GM18517 (cell line): Measurements from ENCODE around the gene MICAL2.

Source experiments
- ATAC-seq: cut with Tn5 transposase; IDR thresholded peaks from one replicate; pipeline ENCODE4 v1.9.1; 2021; ENCODE audit warnings: mild to moderate bottlenecking, moderate library complexity; ENCODE audit not compliant: unreplicated experiment

The MICAL2 gene

GRCh38 chr11:12200991-12201985 is 90.9 kb downstream of the MICAL2 start:
- no peak for ATAC-seq

DNA sequence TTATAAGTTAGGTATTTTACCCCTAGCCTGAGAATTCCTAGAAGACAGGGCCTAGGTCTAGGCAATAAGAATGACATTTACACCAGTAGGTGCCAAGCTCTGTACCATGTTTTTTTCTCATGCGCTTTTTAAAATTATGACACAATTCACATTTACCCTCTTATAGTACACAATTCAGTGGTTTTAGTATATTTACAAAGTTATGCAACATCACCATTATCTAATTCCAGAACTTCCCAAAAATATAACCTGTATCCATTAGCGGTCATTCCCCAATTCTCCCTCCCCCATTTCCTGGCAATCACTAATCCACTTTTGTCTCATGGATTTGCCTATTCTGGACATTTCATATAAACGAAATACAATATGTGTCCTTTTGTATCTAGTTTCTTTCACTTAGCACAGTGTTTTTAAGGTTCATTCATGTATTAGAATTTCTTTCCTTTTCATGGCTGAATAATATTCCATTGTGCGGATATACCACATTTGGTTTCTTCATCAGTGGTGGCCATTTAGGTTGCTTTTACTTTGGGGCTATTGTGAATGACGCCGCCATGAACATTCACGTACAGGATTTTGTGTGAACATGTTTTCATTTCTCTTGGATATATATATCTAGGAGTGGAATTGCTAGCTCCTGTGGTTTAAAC is 92.4 kb downstream of the MICAL2 start:
- ATAC-seq = no peak

GRCh38 chr11:12204506-12204905 is 94.1 kb downstream of the MICAL2 start:
- no peak for ATAC-seq

GRCh38 chr11:12205330-12205729 is 94.9 kb downstream of the MICAL2 start:
- ATAC-seq = no peak

- no peak for ATAC-seq
Measured at GRCh38 chr11:12206529-12206928, 96.1 kb downstream of the MICAL2 start.

DNA sequence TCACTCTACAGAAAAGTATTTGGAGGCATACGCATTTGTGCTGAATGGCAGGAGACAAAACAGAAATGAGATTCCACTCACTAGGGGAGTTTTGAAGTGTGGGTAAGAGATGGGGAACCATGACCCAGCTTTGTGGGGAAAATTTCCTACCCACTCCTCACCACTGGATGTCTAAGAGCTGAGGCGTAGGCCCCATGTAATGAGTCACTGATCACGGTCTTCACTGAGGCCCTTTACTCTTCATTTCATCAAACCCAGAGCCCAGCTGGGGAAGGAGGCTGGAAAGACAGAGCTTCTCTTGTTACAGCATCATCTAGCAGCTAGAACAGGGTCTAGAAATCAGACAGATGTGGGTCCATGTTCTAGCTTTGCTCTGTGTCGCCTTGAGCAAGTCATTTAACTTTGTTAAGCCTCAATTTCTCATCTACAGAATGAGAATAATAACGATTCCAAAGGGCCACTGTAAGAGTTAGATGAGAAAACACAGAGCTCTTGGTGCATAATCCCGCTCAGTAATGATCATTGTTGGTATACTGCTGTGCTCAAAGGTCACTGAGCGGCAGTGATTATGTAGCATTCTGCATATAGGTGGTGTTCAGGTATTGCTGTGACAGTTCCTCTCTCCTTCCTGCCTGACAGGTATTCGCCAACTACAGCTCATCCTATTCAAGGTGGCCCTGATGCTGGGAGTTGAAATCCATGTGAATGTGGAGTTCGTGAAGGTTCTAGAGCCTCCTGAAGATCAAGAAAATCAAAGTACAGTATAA is 97.2 kb downstream of the MICAL2 start:
- no peak for ATAC-seq

GRCh38 chr11:12209096-12209495 is 98.7 kb downstream of the MICAL2 start:
- ATAC-seq = no peak

DNA sequence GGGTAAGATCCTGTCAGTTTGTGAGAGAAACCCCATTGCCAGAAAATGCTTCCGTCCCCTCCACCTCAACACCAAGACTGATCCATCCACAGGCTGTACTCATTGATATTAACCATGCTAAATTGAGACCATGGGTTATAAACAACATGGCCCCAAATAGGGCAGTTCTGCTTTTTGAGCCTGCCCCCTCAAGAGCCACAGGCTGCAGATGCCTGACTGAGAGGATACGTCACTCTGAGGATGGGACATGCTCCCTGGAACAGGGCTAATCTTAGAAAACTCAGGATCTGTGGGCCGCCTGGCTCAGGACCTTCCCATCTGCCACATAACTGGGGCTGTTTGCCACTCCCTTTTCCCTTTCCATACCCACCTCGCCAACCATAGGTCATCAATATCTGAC is 99.8 kb downstream of the MICAL2 start:
- no peak for ATAC-seq

DNA sequence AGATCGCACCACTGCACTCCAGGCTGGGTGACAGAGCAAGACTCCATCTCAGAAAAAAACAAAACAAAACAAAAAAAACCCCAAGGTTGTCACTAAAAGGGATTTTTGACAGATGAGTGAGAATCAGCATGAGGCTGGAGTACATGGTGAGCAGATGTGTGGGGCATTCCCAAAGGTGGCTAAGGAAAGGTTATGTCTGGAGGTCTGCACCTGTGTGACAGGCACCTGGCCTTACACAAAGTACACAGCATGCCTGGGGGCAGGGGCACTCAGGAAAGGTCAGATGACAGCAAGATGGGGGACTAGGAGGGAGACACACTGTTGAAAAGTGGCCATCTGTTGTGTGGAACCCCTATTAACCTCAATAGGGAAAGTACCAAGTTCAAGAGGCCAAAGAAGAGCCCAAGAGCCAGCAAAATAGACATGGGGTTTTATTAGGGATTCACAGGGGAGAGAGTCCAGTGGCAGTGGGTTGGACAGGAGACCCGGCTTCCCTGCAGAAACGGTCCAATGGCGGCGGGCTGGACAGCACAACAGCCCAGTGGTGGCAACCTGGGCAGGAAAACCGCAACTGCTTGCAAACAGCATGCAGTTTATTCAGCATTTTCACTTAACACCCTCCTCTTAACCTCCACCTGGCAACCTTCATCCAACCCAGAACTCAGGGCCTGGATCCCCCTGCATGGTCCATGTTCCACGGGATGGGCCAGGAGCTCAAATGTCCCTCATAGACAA is 101.1 kb downstream of the MICAL2 start:
- no peak for ATAC-seq

GRCh38 chr11:12212174-12212820 is 101.9 kb downstream of the MICAL2 start:
- ATAC-seq = no peak

DNA sequence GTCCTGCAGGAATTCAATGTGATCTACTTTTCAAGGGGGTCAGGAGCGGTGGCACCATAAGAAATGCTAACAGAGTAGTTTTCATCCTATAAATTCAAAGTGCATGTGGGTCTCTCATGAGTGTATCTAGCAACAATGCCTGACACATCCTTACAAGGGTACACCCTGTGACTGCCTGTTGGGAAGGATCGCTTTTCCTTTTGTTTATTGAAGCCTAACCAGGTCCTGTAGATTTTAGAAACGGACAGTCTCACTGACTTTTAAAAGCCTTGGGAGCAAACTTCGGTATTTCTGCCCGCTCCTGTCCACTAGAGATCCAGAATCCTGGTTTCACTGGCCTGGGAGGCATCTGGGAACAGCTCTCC is 102.4 kb downstream of the MICAL2 start:
- ATAC-seq = no peak

GRCh38 chr11:12213883-12214282 is 103.5 kb downstream of the MICAL2 start:
- no peak for ATAC-seq

GRCh38 chr11:12214751-12215150 is 104.4 kb downstream of the MICAL2 start:
- ATAC-seq = no peak

GRCh38 chr11:12215181-12215593 is 104.8 kb downstream of the MICAL2 start:
- no peak for ATAC-seq

GRCh38 chr11:12216041-12216451 is 105.7 kb downstream of the MICAL2 start:
- no peak for ATAC-seq

DNA sequence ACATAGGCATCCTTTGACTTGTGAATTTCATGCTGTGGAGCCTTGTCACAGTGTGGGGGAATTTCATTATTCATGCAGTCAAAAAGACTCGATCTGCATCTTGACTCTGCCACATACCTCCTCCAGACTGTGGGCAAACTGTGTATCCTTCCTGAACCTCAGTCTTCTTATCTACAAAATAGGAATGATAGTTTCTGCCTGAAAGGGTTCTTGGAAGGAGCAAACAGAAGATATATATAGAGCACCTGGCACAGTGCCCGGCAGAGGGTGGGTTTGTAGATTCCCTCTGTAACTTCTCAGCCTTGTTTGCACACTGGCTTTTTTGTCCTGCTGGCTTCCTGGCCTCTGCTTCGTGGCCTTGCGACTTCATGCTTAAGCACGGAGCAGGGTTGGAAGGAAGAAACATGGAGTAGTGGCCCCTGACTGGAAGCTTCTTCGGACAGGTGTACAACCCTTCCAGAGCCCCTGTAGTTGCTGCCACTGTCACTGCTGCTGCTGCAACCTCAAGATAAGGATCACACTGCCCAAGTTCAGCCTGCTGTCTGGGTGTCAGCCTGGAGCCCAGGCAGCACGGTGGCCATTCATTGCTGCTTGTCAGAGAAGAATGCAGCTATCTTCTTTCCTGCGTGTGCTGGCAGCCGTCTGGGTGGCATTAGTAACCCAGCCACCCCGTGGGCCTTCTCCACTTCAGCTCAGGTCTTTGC is 106.4 kb downstream of the MICAL2 start:
- no peak for ATAC-seq

GRCh38 chr11:12217879-12218278 is 107.5 kb downstream of the MICAL2 start:
- ATAC-seq = no peak

- ATAC-seq = no peak
Measured at GRCh38 chr11:12218909-12219308, 108.5 kb downstream of the MICAL2 start.

GRCh38 chr11:12219757-12220156 is 109.4 kb downstream of the MICAL2 start:
- no peak for ATAC-seq

DNA sequence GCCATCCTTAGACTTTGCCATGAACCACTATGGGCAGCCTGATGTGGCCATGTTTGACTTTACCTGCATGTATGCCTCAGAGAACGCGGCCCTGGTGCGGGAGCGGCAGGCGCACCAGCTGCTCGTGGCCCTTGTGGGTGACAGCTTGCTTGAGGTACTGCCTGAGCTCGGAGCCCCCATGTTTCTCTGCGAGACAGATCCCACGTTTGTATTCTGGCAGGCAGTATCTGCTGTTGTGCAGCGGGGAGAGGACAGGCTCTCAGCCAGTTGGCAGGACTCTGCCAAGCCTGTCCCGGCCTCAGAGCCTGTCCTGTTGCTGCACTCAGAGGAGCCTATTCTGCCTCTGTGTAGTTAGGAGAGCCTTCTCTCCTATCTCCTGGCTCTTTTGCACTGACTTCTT is 109.9 kb downstream of the MICAL2 start:
- ATAC-seq = no peak
